ENCODE data around the gene PEDS1. TPM values are rescaled to one million over a fixed set of nuclear protein-coding genes. Genes with fewer than 3 reads are reported as not detected.
A peak's percentile ranks its signal among the peaks of the same experiment; 100 is the strongest.

Gene PEDS1
- total and polyA plus RNA-seq, 8 donors, result 27.5 to 39.9 (median 31.9) TPM

GRCh38 chr20:50122763-50123162 lies 30.8 kb downstream of the PEDS1 start:
- Histone ChIP-seq H3K4me1 (peaks cover 0 to 14% of the 10 kb centered on the region in 2 donors), H3K27me3 (no peaks in the 10 kb centered on the region), H3K4me3 (no peak overlapping the region), H3K9me3 (no peaks in the 10 kb centered on the region), H3K27ac (no peak overlapping the region), H3K36me3 (peaks cover 0 to 48% of the 10 kb centered on the region in 2 donors)
- TF ChIP-seq CTCF (IDR thresholded peaks at IDR 0.05), result no peak
- peak in 1 of 4 donors; percentile 0 for DNase-seq
- no peak for ATAC-seq
- intact Hi-C loops (cut with DNase I), result loop anchor here in 1 of 2 donors (5.0 kb wide), 1 partner anchor 45 kb away; no protein-coding TSS in a partner anchor

- H3K27ac ChIP-seq, result no peak overlapping the region
- DNase-seq, result no peak
Measured at GRCh38 chr20:50121858-50122271, 31.7 kb downstream of the PEDS1 start.

GRCh38 chr20:50120935-50121693 lies 32.4 kb downstream of the PEDS1 start:
- no peaks in the 10 kb centered on the region for H3K27me3 ChIP-seq
- H3K27ac ChIP-seq, result peak overlapping the region in 1 of 2 donors; percentile 18
- no peak overlapping the region for H3K4me3 ChIP-seq
- ATAC-seq, result peak; percentile 88
- DNase-seq, result peak in 2 of 4 donors; percentile 48 to 56
- H3K4me1 ChIP-seq, result peaks cover 3 to 19% of the 10 kb centered on the region in 2 donors
- intact Hi-C loops (cut with DNase I), result loop anchor here in 1 of 2 donors (5.0 kb wide), 1 partner anchor 46 kb away; no protein-coding TSS in a partner anchor
- H3K9me3 ChIP-seq, result no peaks in the 10 kb centered on the region
- peak; percentile 59 to 80 for TF ChIP-seq CTCF (IDR thresholded peaks at IDR 0.05)
- H3K36me3 ChIP-seq, result peaks cover 0 to 32% of the 10 kb centered on the region in 2 donors

More at GRCh38 chr20:50121858-50122271, 31.7 kb downstream of the PEDS1 start:
- intact Hi-C loops (cut with DNase I), result loop anchor here in 1 of 2 donors (5.0 kb wide), 1 partner anchor 45 kb away; no protein-coding TSS in a partner anchor
- peak; percentile 5 for ATAC-seq
- H3K4me1 ChIP-seq, result peaks cover 0 to 14% of the 10 kb centered on the region in 2 donors
- H3K9me3 ChIP-seq, result no peaks in the 10 kb centered on the region
- H3K4me3 ChIP-seq, result no peak overlapping the region
- no peaks in the 10 kb centered on the region for H3K27me3 ChIP-seq
- peaks cover 0 to 39% of the 10 kb centered on the region in 2 donors for H3K36me3 ChIP-seq
- TF ChIP-seq CTCF (IDR thresholded peaks at IDR 0.05), result no peak

GRCh38 chr20:50118203-50118602 lies 35.3 kb downstream of the PEDS1 start:
- peaks cover 0 to 3% of the 10 kb centered on the region in 2 donors for H3K36me3 ChIP-seq
- DNase-seq (no peak), ATAC-seq (no peak)
- no peak overlapping the region for H3K27ac ChIP-seq
- peaks cover 3 to 48% of the 10 kb centered on the region in 2 donors for H3K4me1 ChIP-seq
- H3K27me3 ChIP-seq, result no peaks in the 10 kb centered on the region
- no peak for TF ChIP-seq CTCF (IDR thresholded peaks at IDR 0.05)
- intact Hi-C loops (cut with DNase I), result no loop called here
- no peak overlapping the region for H3K4me3 ChIP-seq
- no peaks in the 10 kb centered on the region for H3K9me3 ChIP-seq

- no peaks in the 10 kb centered on the region for H3K36me3 ChIP-seq
- H3K27me3 ChIP-seq, result no peaks in the 10 kb centered on the region
- H3K4me1 ChIP-seq, result peaks cover 9 to 53% of the 10 kb centered on the region in 2 donors
- peak overlapping the region in 1 of 2 donors; percentile 59 for H3K27ac ChIP-seq
- H3K9me3 ChIP-seq, result no peaks in the 10 kb centered on the region
- DNase-seq, result no peak
- intact Hi-C loops (cut with DNase I), result no loop called here
- TF ChIP-seq CTCF (IDR thresholded peaks at IDR 0.05), result no peak
- no peak for ATAC-seq
- H3K4me3 ChIP-seq, result peak overlapping the region in 1 of 2 donors; percentile 49
Measured at GRCh38 chr20:50116368-50116999, 37.0 kb downstream of the PEDS1 start.
